Left cardiac atrium (tissue), 4 donors: Measurements from ENCODE around the gene PPM1D. TPM values are rescaled to one million over a fixed set of nuclear protein-coding genes. Genes with fewer than 3 reads are reported as not detected.
"Not testable (repeated sequence)": the region's sequence is repeated elsewhere in the genome, so short reads cannot be mapped to it uniquely, and the experiment has no call there.

Source experiments
- ATAC-seq, 2 donors: fragments of 200-7000 bp; cut with Tn5 transposase; one replicate each; pipeline ENCODE4 v1.9.1; 2020; ENCODE audit warnings: mild to moderate bottlenecking in 2 of 2, moderate library complexity in 2 of 2
- DNase-seq: peaks from one replicate; pipeline ENCODE4 v3.0.0-alpha.2; 2020
- intact Hi-C, 2 donors: fragments of 100-400 bp; cut with DNase I; formaldehyde crosslinking; loops; one replicate each; pipeline versions ENCODE4 v1.14.1 to v1.15.1; 2022 to 2023
- total RNA-seq, 2 donors: library from RNA; stranded (reverse); fragmentation: NEBNext Ultra II Directional; extraction: Animal tissue kit (Norgen Biotek cat#: 25700); gene quantifications; one replicate each; pipeline ENCODE4 v1.2.1, GENCODE V29; 2021
- donor health status: DM: no; HTN: yes; CAD: no.
- donor health status: DM: no; HTN: yes; CAD: no; lungs with severe emphysema.
- donor health status: DM: yes; HTN: yes; CAD: no.
- donor health status: Dilated cardiomyopathy.

The PPM1D gene
- total RNA-seq, 2 donors from 2014 or later = 9.0 to 10.2 TPM

GRCh38 chr17:60611321-60611720 lies 11.3 kb downstream of the PPM1D start:
- DNase-seq, ATAC-seq, intact Hi-C loops: not testable (repeated sequence)

- no peak for DNase-seq
- no peak for ATAC-seq
- intact Hi-C loops = no loop called here
Measured at GRCh38 chr17:60613325-60613724, 13.3 kb downstream of the PPM1D start.

- ATAC-seq, DNase-seq, intact Hi-C loops: not testable (repeated sequence)
Measured at GRCh38 chr17:60613796-60614195, 13.8 kb downstream of the PPM1D start.

- ATAC-seq, DNase-seq, intact Hi-C loops: not testable (repeated sequence)
Measured at GRCh38 chr17:60614247-60614646, 14.3 kb downstream of the PPM1D start.

- intact Hi-C loops = no loop called here
- ATAC-seq (no peak), DNase-seq (no peak)
Measured at GRCh38 chr17:60615108-60615507, 15.1 kb downstream of the PPM1D start.

GRCh38 chr17:60615840-60616239 lies 15.8 kb downstream of the PPM1D start:
- ATAC-seq (no peak), DNase-seq (no peak)
- intact Hi-C loops = no loop called here

- DNase-seq (no peak), ATAC-seq (no peak)
- intact Hi-C loops = no loop called here
Measured at GRCh38 chr17:60618080-60618479, 18.1 kb downstream of the PPM1D start.

GRCh38 chr17:60618854-60619526 lies 19.0 kb downstream of the PPM1D start:
- DNase-seq (no peak), ATAC-seq (no peak)
- intact Hi-C loops = no loop called here

GRCh38 chr17:60622961-60623360 lies 23.0 kb downstream of the PPM1D start:
- no peak for ATAC-seq
- intact Hi-C loops = no loop called here
- no peak for DNase-seq

GRCh38 chr17:60623415-60623814 lies 23.4 kb downstream of the PPM1D start:
- ATAC-seq (no peak), DNase-seq (no peak)
- intact Hi-C loops = no loop called here

GRCh38 chr17:60627124-60627523 lies 27.1 kb downstream of the PPM1D start:
- no peak for DNase-seq
- intact Hi-C loops = no loop called here

GRCh38 chr17:60628252-60628889 lies 28.4 kb downstream of the PPM1D start:
- DNase-seq (no peak), ATAC-seq (no peak)
- intact Hi-C loops = no loop called here

More at GRCh38 chr17:60627124-60627523, 27.1 kb downstream of the PPM1D start:
- no peak for ATAC-seq

GRCh38 chr17:60629120-60629519 lies 29.1 kb downstream of the PPM1D start:
- intact Hi-C loops = no loop called here
- no peak for ATAC-seq
- DNase-seq = no peak

GRCh38 chr17:60630352-60630751 lies 30.4 kb downstream of the PPM1D start:
- no peak for DNase-seq
- intact Hi-C loops = loop anchor here in 1 of 2 donors (10.0 kb wide), 1 partner anchor 56 kb away; no protein-coding TSS in a partner anchor
- no peak for ATAC-seq

- DNase-seq = no peak
- no peak for ATAC-seq
- intact Hi-C loops = loop anchor here in 1 of 2 donors (10.0 kb wide), 1 partner anchor 56 kb away; no protein-coding TSS in a partner anchor
Measured at GRCh38 chr17:60631119-60631518, 31.1 kb downstream of the PPM1D start.

- intact Hi-C loops = loop anchor here (5.0 to 10.0 kb wide), 3 partner anchors 63 to 110 kb away; partner anchors contain the start of gene APPBP2 (in 1 of the 2)
- ATAC-seq (no peak), DNase-seq (no peak)
Measured at GRCh38 chr17:60637683-60638082, 37.7 kb downstream of the PPM1D start.

- ATAC-seq (no peak), DNase-seq (no peak)
- intact Hi-C loops = loop anchor here (5.0 to 10.0 kb wide), 3 partner anchors 64 to 112 kb away; partner anchors contain the start of gene APPBP2 (in 1 of the 2)
Measured at GRCh38 chr17:60639019-60639330, 39.0 kb downstream of the PPM1D start.

GRCh38 chr17:60640503-60640902 lies 40.5 kb downstream of the PPM1D start:
- DNase-seq = no peak
- intact Hi-C loops = loop anchor here in 1 of 2 donors (5.0 kb wide), 1 partner anchor 38 kb away; the partner anchor contains the start of gene PPM1D
- no peak for ATAC-seq

GRCh38 chr17:60641126-60641525 lies 41.1 kb downstream of the PPM1D start:
- DNase-seq = no peak
- ATAC-seq = no peak
- intact Hi-C loops = loop anchor here in 1 of 2 donors (5.0 kb wide), 1 partner anchor 39 kb away; the partner anchor contains the start of gene PPM1D

GRCh38 chr17:60641810-60642220 lies 41.8 kb downstream of the PPM1D start:
- peak; percentile 76 to 78 for ATAC-seq
- intact Hi-C loops = loop anchor here in 1 of 2 donors (5.0 kb wide), 1 partner anchor 40 kb away; the partner anchor contains the start of gene PPM1D
- peak; percentile 44 for DNase-seq
